B cell (primary cell): ENCODE measurements around the gene ADRA1B. TPM values are rescaled to one million over a fixed set of nuclear protein-coding genes. Genes with fewer than 3 reads are reported as not detected.

Experiments
- ATAC-seq: fragments of 200-7000 bp; cut with Tn5 transposase; one replicate; pipeline ENCODE4 v1.10.0; 2021; ENCODE audit warnings: low read depth, mild to moderate bottlenecking, moderate number of reproducible peaks, moderate library complexity
- CTCF ChIA-PET: fragments of 350-600 bp; sonication (Branson Sonifier 250); formaldehyde crosslinking; loops from one replicate; lab custom pipeline; 2021; ENCODE audit warnings: antibody characterized with exemption, inconsistent platforms; lab: Charles Lee
- POLR2A ChIA-PET: fragments of 350-600 bp; sonication (Branson Sonifier 250); formaldehyde crosslinking; loops from one replicate; lab custom pipeline; 2021; ENCODE audit warnings: antibody characterized with exemption; lab: Charles Lee
- DNase-seq: peaks from one replicate; pipeline ENCODE4 v3.0.0; 2013
- H2AFZ ChIP-seq: 2 replicates; pipeline ENCODE4 v1.6.1; 2012; ENCODE audit warnings: mild to moderate bottlenecking, low read depth, low read length; ENCODE audit not compliant: insufficient read depth, poor library complexity, severe bottlenecking
- H3K27ac ChIP-seq, 2 donors: 1 replicate in 1 of 2; 2 replicates in 1 of 2; pipeline ENCODE4 v1.5.1; 2012 to 2013; ENCODE audit warnings: low read length in 2 of 2, mild to moderate bottlenecking in 2 of 2, moderate library complexity in 1 of 2
- H3K27me3 ChIP-seq, 4 experiments: fragments of 200-600 bp in 1 of 4; sonication (generic) in 1 of 4; replicated peaks in 1 of 4; 1 replicate in 2 of 4; 2 replicates in 2 of 4; pipeline versions ENCODE4 v1.6.1 to v1.7.0; 2013 to 2016; ENCODE audit warnings: low read length in 3 of 4, mild to moderate bottlenecking in 2 of 4, mixed read lengths in 1 of 4, moderate library complexity in 1 of 4; ENCODE audit not compliant: insufficient read depth in 4 of 4, control insufficient read depth in 3 of 4; ENCODE audit errors: control extremely low read depth in 1 of 4
- H3K36me3 ChIP-seq, 2 experiments: replicated peaks in 1 of 2; 1 replicate in 1 of 2; 2 replicates in 1 of 2; pipeline versions ENCODE4 v1.6.1 to v1.7.1; 2013; ENCODE audit warnings: low read length in 1 of 2; ENCODE audit not compliant: insufficient read depth in 2 of 2, control insufficient read depth in 1 of 2; ENCODE audit errors: control extremely low read depth in 1 of 2, extremely low read depth in 1 of 2
- H3K4me1 ChIP-seq, 2 donors: fragments of 200-600 bp in 1 of 2; sonication (generic) in 1 of 2; 1 replicate in 1 of 2; 2 replicates in 1 of 2; pipeline versions ENCODE4 v1.5.1 to v1.6.1; 2013 to 2017; ENCODE audit warnings: low read length in 2 of 2; ENCODE audit not compliant: control insufficient read depth in 2 of 2, insufficient read depth in 2 of 2
- H3K4me2 ChIP-seq: replicated peaks from 2 replicates; pipeline ENCODE3; 2012; ENCODE audit warnings: mild to moderate bottlenecking, low read depth, low read length; ENCODE audit not compliant: poor library complexity, severe bottlenecking
- H3K4me3 ChIP-seq, 5 experiments: fragments of 200-600 bp in 1 of 5; sonication (generic) in 1 of 5; 1 replicate in 3 of 5; 2 replicates in 2 of 5; pipeline versions ENCODE4 v1.5.1 to v1.7.0; 2011 to 2016; ENCODE audit warnings: low read length in 4 of 5, mild to moderate bottlenecking in 4 of 5, low read depth in 2 of 5, control low read depth in 1 of 5, moderate library complexity in 1 of 5; ENCODE audit not compliant: insufficient read depth in 1 of 5; ENCODE audit errors: control extremely low read depth in 1 of 5, extremely low read depth in 1 of 5
- H3K79me2 ChIP-seq: fragments of 200-600 bp; sonication (generic); one replicate; pipeline ENCODE4 v1.6.0; 2016; ENCODE audit warnings: low read length; ENCODE audit not compliant: control insufficient read depth, insufficient read depth
- H3K9ac ChIP-seq: fragments of 200-600 bp; sonication (generic); 2 replicates; pipeline ENCODE4 v1.6.1; 2017; ENCODE audit warnings: mild to moderate bottlenecking, low read length, moderate library complexity
- H3K9me3 ChIP-seq, 3 donors: one replicate each; pipeline versions ENCODE4 v1.6.1 to v1.7.1; 2013; ENCODE audit warnings: low read length in 2 of 3; ENCODE audit not compliant: control insufficient read depth in 2 of 3, insufficient read depth in 1 of 3; ENCODE audit errors: control extremely low read depth in 1 of 3
- H4K20me1 ChIP-seq: 2 replicates; pipeline ENCODE4 v1.6.0; 2012; ENCODE audit warnings: mild to moderate bottlenecking, low read length; ENCODE audit not compliant: insufficient read depth, control insufficient read depth, poor library complexity, severe bottlenecking
- H3K27ac Mint-ChIP-seq: one replicate; pipeline ENCODE4 v1.8.0; 2021; ENCODE audit warnings: mixed read lengths
- H3K27me3 Mint-ChIP-seq: one replicate; pipeline ENCODE4 v1.8.0; 2021; ENCODE audit warnings: mixed read lengths
- H3K4me1 Mint-ChIP-seq: one replicate; pipeline ENCODE4 v1.8.0; 2021; ENCODE audit warnings: mixed read lengths
- H3K4me3 Mint-ChIP-seq: one replicate; pipeline ENCODE4 v1.8.0; 2021; ENCODE audit warnings: mixed read lengths
- H3K9me3 Mint-ChIP-seq: one replicate; pipeline ENCODE4 v1.8.0; 2022; ENCODE audit warnings: mixed read lengths; ENCODE audit not compliant: insufficient read depth
- CTCF ChIP-seq: fragments of 200-600 bp; IDR thresholded peaks from one replicate; pipeline ENCODE4 v1.8.0; 2022; ENCODE audit warnings: antibody characterized with exemption, mild to moderate bottlenecking
- EZH2 ChIP-seq: IDR thresholded peaks from 2 replicates; pipeline ENCODE4 v1.6.1; 2012; ENCODE audit warnings: borderline replicate concordance, low read depth, mild to moderate bottlenecking, moderate library complexity, low read length; ENCODE audit not compliant: insufficient read depth, poor library complexity, severe bottlenecking
- WGBS: methylation state at CpG from one replicate; pipeline ENCODE4 v1.1.5; 2013; ENCODE audit warnings: missing lambda C conversion rate; ENCODE audit not compliant: insufficient coverage; 5-methylcytosine and 5-hydroxymethylcytosine counted together
- intact Hi-C: fragments of 100-400 bp; cut with micrococcal nuclease; formaldehyde crosslinking; loops from one replicate; pipeline ENCODE4 v1.10.0; 2022
- polyA plus RNA-seq: library from polyadenylated mRNA; depleted of rRNA; stranded (reverse); fragments of >200 nt; gene quantifications from 2 replicates; pipeline ENCODE4 v1.2.3, GENCODE V29; 2012
- total RNA-seq, 2 donors: library from RNA; stranded (reverse); fragments of 120-200 nt in 1 of 2; gene quantifications; 1 replicate in 1 of 2; 2 replicates in 1 of 2; pipeline versions ENCODE4 v1.2.3 to v1.2.4, GENCODE V29; 2013 to 2022

The ADRA1B gene
- total and polyA plus RNA-seq, 2 donors (not counting 1 experiment from before 2014, with no cell fraction given) = 0.04 TPM; not detected in 1

DNA sequence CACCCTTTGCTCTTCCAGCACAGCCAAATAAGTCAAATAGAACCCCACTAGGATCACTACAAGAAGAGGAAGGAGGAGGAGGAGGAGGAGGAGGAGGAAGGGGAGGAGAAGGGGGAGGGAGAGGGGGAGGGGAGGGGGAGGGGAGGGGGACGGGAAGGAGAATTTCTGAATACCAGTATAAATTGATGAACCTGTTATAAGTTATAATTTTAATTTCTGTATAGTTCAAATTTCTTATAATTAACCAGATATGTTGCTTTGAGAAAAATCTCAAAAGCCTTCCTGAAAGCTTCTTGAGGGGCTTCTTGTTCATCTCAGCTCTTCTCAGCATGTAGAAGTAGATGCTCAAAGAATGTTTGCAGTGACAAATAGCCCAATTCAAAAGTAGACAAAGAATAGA, 15.0 kb upstream of the ADRA1B start:
- WGBS = no CpG with 5 or more reads among the region's 1 CpG

GRCh38 chr5:159901772-159902171, 14.5 kb upstream of the ADRA1B start:
- Histone ChIP-seq H3K27ac (no peak overlapping the region), H4K20me1 (no peaks in the 10 kb centered on the region), H3K79me2 (no peaks in the 10 kb centered on the region), H3K4me3 (no peak overlapping the region), H3K4me1 (no peaks in the 10 kb centered on the region), H3K27me3 (peaks cover 0 to 18% (median 3%) of the 10 kb centered on the region in 4 experiments), H3K9ac (no peak overlapping the region), H3K9me3 (no peaks in the 10 kb centered on the region), H3K4me2 (no peak overlapping the region), H3K36me3 (no peaks in the 10 kb centered on the region), H2AFZ (no peak overlapping the region)
- no peak for ATAC-seq
- Mint-ChIP-seq H3K4me3 (no peak overlapping the region), H3K27ac (no peak overlapping the region), H3K27me3 (peaks cover 44% of the 10 kb centered on the region), H3K4me1 (no peaks in the 10 kb centered on the region), H3K9me3 (no peaks in the 10 kb centered on the region)
- DNase-seq = no peak
- POLR2A ChIA-PET = no interaction called here
- CTCF ChIA-PET = no interaction called here
- intact Hi-C loops = no loop called here
- TF ChIP-seq CTCF = no peak
- TF ChIP-seq EZH2 = no peak

More for the DNA sequence above, 15.0 kb upstream of the ADRA1B start:
- no peak for DNase-seq
- H3K9me3 ChIP-seq = no peaks in the 10 kb centered on the region
- no peaks in the 10 kb centered on the region for H3K4me1 ChIP-seq
- POLR2A ChIA-PET = no interaction called here
- peaks cover 0 to 13% (median 2%) of the 10 kb centered on the region in 4 experiments for H3K27me3 ChIP-seq
- Mint-ChIP-seq H3K9me3 (no peaks in the 10 kb centered on the region), H3K27me3 (peaks cover 48% of the 10 kb centered on the region), H3K4me3 (no peak overlapping the region), H3K27ac (no peak overlapping the region), H3K4me1 (no peaks in the 10 kb centered on the region)
- no peaks in the 10 kb centered on the region for H4K20me1 ChIP-seq
- no peak overlapping the region for H3K27ac ChIP-seq
- H3K9ac ChIP-seq = no peak overlapping the region
- no peak for ATAC-seq
- no peaks in the 10 kb centered on the region for H3K79me2 ChIP-seq
- TF ChIP-seq EZH2 = no peak
- no peak for TF ChIP-seq CTCF
- no peak overlapping the region for H3K4me2 ChIP-seq
- CTCF ChIA-PET = no interaction called here
- intact Hi-C loops = no loop called here
- no peaks in the 10 kb centered on the region for H3K36me3 ChIP-seq
- no peak overlapping the region for H2AFZ ChIP-seq
- no peak overlapping the region for H3K4me3 ChIP-seq
